Measurements from ENCODE around the gene PNP. TPM values are rescaled to one million over a fixed set of nuclear protein-coding genes. Genes with fewer than 3 reads are reported as not detected.

The PNP gene
- total RNA-seq = 100 to 1,000 TPM; 135 to 141 TPM

- no peaks in the 10 kb centered on the region for H3K27me3 Mint-ChIP-seq
- peaks cover 32% of the 10 kb centered on the region for H3K36me3 Mint-ChIP-seq
- POLR2A ChIA-PET = interaction anchor here (0.6 to 3.1 kb wide), 21 partner anchors 8 to 212 kb away, joined by 3 to 36 read pairs (median 6); partner anchors contain the start of genes APEX1, CCNB1IP1, OSGEP and PARP2
- peaks cover 42% of the 10 kb centered on the region for H3K4me1 Mint-ChIP-seq
- no peaks in the 10 kb centered on the region for H3K9me3 Mint-ChIP-seq
- H3K4me3 Mint-ChIP-seq = peak within 1 kb of the TSS; percentile 99
- DNase-seq (peak; percentile 86), ATAC-seq (ENCODE audit: low read depth) (peak; percentile 94)
- H3K27ac Mint-ChIP-seq = peak within 1 kb of the TSS; percentile 99
Observed at GRCh38 chr14:20469242-20469889, at the start of gene PNP. Gene PNP, plus strand, starts transcription at chr14:20469406. Its CDS starts 119 bp downstream, at chr14:20469525.

- POLR2A ChIA-PET = interaction anchor here (0.7 kb wide), 1 partner anchor 186 kb away, joined by 3 read pairs; no protein-coding TSS in a partner anchor
Observed at GRCh38 chr14:20419419-20419818, 49.8 kb upstream of the PNP start.

GRCh38 chr14:20421267-20421666, 47.9 kb upstream of the PNP start:
- Mint-ChIP-seq H3K27me3 (no peaks in the 10 kb centered on the region), H3K4me1 (peaks cover 11% of the 10 kb centered on the region), H3K4me3 (no peak overlapping the region), H3K36me3 (peaks cover 8% of the 10 kb centered on the region), H3K9me3 (no peaks in the 10 kb centered on the region), H3K27ac (no peak overlapping the region)
- no peak for ATAC-seq (ENCODE audit: low read depth)
- no peak for DNase-seq
- POLR2A ChIA-PET = interaction anchor here (1.6 kb wide), 1 partner anchor 34 kb away, joined by 7 read pairs; the partner anchor contains the start of gene APEX1

More at GRCh38 chr14:20419419-20419818, 49.8 kb upstream of the PNP start:
- DNase-seq (no peak), ATAC-seq (ENCODE audit: low read depth) (no peak)
- Mint-ChIP-seq H3K36me3 (no peaks in the 10 kb centered on the region), H3K9me3 (no peaks in the 10 kb centered on the region), H3K27ac (no peak overlapping the region), H3K27me3 (no peaks in the 10 kb centered on the region), H3K4me3 (no peak overlapping the region), H3K4me1 (peaks cover 12% of the 10 kb centered on the region)

- Mint-ChIP-seq H3K27ac (no peak overlapping the region), H3K36me3 (peaks cover 9% of the 10 kb centered on the region), H3K4me3 (no peak overlapping the region), H3K9me3 (no peaks in the 10 kb centered on the region), H3K27me3 (no peaks in the 10 kb centered on the region), H3K4me1 (peaks cover 18% of the 10 kb centered on the region)
- no peak for DNase-seq
- ATAC-seq (ENCODE audit: low read depth) = no peak
- POLR2A ChIA-PET = interaction anchor here (1.6 kb wide), 1 partner anchor 33 kb away, joined by 7 read pairs; the partner anchor contains the start of gene APEX1
Observed at GRCh38 chr14:20422886-20423285, 46.3 kb upstream of the PNP start.

- H3K27me3 Mint-ChIP-seq = no peaks in the 10 kb centered on the region
- H3K36me3 Mint-ChIP-seq = peaks cover 15% of the 10 kb centered on the region
- ATAC-seq (ENCODE audit: low read depth) (no peak), DNase-seq (no peak)
- no peaks in the 10 kb centered on the region for H3K9me3 Mint-ChIP-seq
- POLR2A ChIA-PET = no interaction called here
- H3K27ac Mint-ChIP-seq = no peak overlapping the region
- H3K4me1 Mint-ChIP-seq = peaks cover 33% of the 10 kb centered on the region
- no peak overlapping the region for H3K4me3 Mint-ChIP-seq
Observed at GRCh38 chr14:20424851-20425250, 44.4 kb upstream of the PNP start.

GRCh38 chr14:20427231-20428009, 41.8 kb upstream of the PNP start:
- Mint-ChIP-seq H3K27me3 (no peaks in the 10 kb centered on the region), H3K27ac (peak overlapping the region; percentile 94), H3K9me3 (no peaks in the 10 kb centered on the region), H3K4me1 (peaks cover 36% of the 10 kb centered on the region), H3K36me3 (peaks cover 15% of the 10 kb centered on the region), H3K4me3 (peak overlapping the region; percentile 83)
- DNase-seq = no peak
- ATAC-seq (ENCODE audit: low read depth) = peak; percentile 66
- POLR2A ChIA-PET = interaction anchor here (0.8 to 4.3 kb wide), 4 partner anchors 12 to 43 kb away, joined by 4 to 35 read pairs (median 17); partner anchors contain the start of genes APEX1, OSGEP, PIP4P1 and PNP

GRCh38 chr14:20428010-20428365, 41.2 kb upstream of the PNP start:
- ATAC-seq (ENCODE audit: low read depth) (peak; percentile 23), DNase-seq (peak; percentile 41)
- Mint-ChIP-seq H3K27me3 (peaks cover under 1% of the 10 kb centered on the region), H3K9me3 (no peaks in the 10 kb centered on the region), H3K36me3 (peaks cover 15% of the 10 kb centered on the region), H3K4me3 (peak overlapping the region; percentile 83), H3K27ac (peak overlapping the region; percentile 94), H3K4me1 (peaks cover 36% of the 10 kb centered on the region)
- POLR2A ChIA-PET = interaction anchor here (1.5 to 4.3 kb wide), 5 partner anchors 11 to 85 kb away, joined by 6 to 35 read pairs (median 10); partner anchors contain the start of genes APEX1, OSGEP, PARP2 and PIP4P1

- Mint-ChIP-seq H3K27ac (peak overlapping the region; percentile 94), H3K4me3 (peak overlapping the region; percentile 83), H3K27me3 (peaks cover 3% of the 10 kb centered on the region), H3K36me3 (peaks cover 15% of the 10 kb centered on the region), H3K9me3 (no peaks in the 10 kb centered on the region), H3K4me1 (peaks cover 36% of the 10 kb centered on the region)
- DNase-seq = no peak
- no peak for ATAC-seq (ENCODE audit: low read depth)
- POLR2A ChIA-PET = interaction anchor here (0.6 to 4.3 kb wide), 9 partner anchors 12 to 191 kb away, joined by 3 to 35 read pairs (median 9); partner anchors contain the start of genes APEX1, OSGEP, PARP2 and PIP4P1
Observed at GRCh38 chr14:20428802-20429201, 40.4 kb upstream of the PNP start.

GRCh38 chr14:20429801-20430669, 39.2 kb upstream of the PNP start:
- POLR2A ChIA-PET = interaction anchor here (1.4 to 4.3 kb wide), 7 partner anchors 11 to 87 kb away, joined by 4 to 35 read pairs (median 10); partner anchors contain the start of genes APEX1, OSGEP, PARP2 and PIP4P1
- peak; percentile 82 for ATAC-seq (ENCODE audit: low read depth)
- Mint-ChIP-seq H3K27me3 (peaks cover 3% of the 10 kb centered on the region), H3K27ac (peak overlapping the region; percentile 94), H3K4me1 (peaks cover 33% of the 10 kb centered on the region), H3K9me3 (no peaks in the 10 kb centered on the region), H3K4me3 (peak overlapping the region; percentile 83), H3K36me3 (peaks cover 12% of the 10 kb centered on the region)
- peak; percentile 67 for DNase-seq

- Mint-ChIP-seq H3K4me3 (no peak overlapping the region), H3K27ac (no peak overlapping the region), H3K9me3 (no peaks in the 10 kb centered on the region), H3K27me3 (peaks cover 3% of the 10 kb centered on the region), H3K36me3 (no peaks in the 10 kb centered on the region), H3K4me1 (peaks cover 7% of the 10 kb centered on the region)
- no peak for ATAC-seq (ENCODE audit: low read depth)
- POLR2A ChIA-PET = interaction anchor here (1.2 kb wide), 1 partner anchor 92 kb away, joined by 3 read pairs; no protein-coding TSS in a partner anchor
- DNase-seq = no peak
Observed at GRCh38 chr14:20434701-20435581, 34.3 kb upstream of the PNP start.

- POLR2A ChIA-PET = interaction anchor here (1.2 kb wide), 1 partner anchor 93 kb away, joined by 3 read pairs; no protein-coding TSS in a partner anchor
- DNase-seq (no peak), ATAC-seq (ENCODE audit: low read depth) (no peak)
- no peaks in the 10 kb centered on the region for H3K9me3 Mint-ChIP-seq
- no peak within 1 kb of the TSS for H3K4me3 Mint-ChIP-seq
- H3K27ac Mint-ChIP-seq = no peak within 1 kb of the TSS
- peaks cover 3% of the 10 kb centered on the region for H3K27me3 Mint-ChIP-seq
- no peaks in the 10 kb centered on the region for H3K36me3 Mint-ChIP-seq
- peaks cover 12% of the 10 kb centered on the region for H3K4me1 Mint-ChIP-seq
Observed at GRCh38 chr14:20435582-20436362, 33.4 kb upstream of the PNP start, which contains the start of gene KLHL33. Gene KLHL33, minus strand, starts transcription at chr14:20436166. Its CDS starts 355 bp downstream, at chr14:20435811.
